Body of pancreas (tissue), 4 donors: ENCODE data around the gene WDR93.

ENCODE experiments used
- CTCF ChIP-seq, 7 experiments: fragments of 450-650 bp in 4 of 7; fragments of 200-600 bp in 3 of 7; sonication (generic) in 3 of 7; IDR thresholded peaks; one replicate each; pipeline ENCODE4 v1.5.1; 2016 to 2019; ENCODE audit warnings: antibody characterized with exemption in 7 of 7
- POLR2A ChIP-seq, 3 donors: fragments of 450-650 bp; IDR thresholded peaks; one replicate each; pipeline ENCODE4 v1.6.1; 2016; ENCODE audit warnings: antibody characterized with exemption in 3 of 3, mild to moderate bottlenecking in 2 of 3

DNA sequence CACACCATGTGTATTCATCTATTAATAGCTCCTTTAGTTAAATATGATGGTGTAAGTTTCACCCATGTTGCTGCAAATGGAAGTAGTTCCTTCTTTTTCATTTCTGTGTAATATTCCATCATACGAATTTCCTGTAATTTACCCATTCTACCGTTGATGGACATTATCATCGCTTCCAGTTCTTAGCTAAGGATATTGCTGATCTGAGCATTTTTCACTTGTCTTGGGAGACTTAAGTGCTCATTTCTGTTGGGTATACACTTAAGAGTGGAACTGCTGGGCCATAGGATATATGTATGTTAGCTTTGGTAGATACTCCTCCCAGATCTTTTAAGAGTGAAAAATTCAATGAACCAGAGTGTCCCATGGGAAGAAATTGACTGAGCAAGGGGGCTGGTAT lies 22.4 kb upstream of the WDR93 start:
- TF ChIP-seq POLR2A (IDR thresholded peaks at IDR 0.05), result no peak
- no peak for TF ChIP-seq CTCF (IDR thresholded peaks at IDR 0.05)
